SK-N-SH (cell line): Measurements from ENCODE around the gene PDE4D.

Source experiments
- ELF1 ChIP-seq: IDR thresholded peaks from 2 replicates; pipeline ENCODE4 v1.4.0; 2012
- EZH2phosphoT487 ChIP-seq: fragments of 200-600 bp; sonication (generic); IDR thresholded peaks from 2 replicates; pipeline ENCODE4 v1.6.1; 2017; ENCODE audit warnings: low read depth, mixed run types, mild to moderate bottlenecking, antibody characterized with exemption, moderate library complexity, borderline replicate concordance
- GABPA ChIP-seq: IDR thresholded peaks from 2 replicates; pipeline ENCODE4 v1.4.0; 2012; ENCODE audit warnings: low read depth, mild to moderate bottlenecking
- JUND ChIP-seq: IDR thresholded peaks from 2 replicates; pipeline ENCODE4 v1.4.0; 2012
- MEF2A ChIP-seq: IDR thresholded peaks from 2 replicates; pipeline ENCODE4 v1.4.0; 2012; ENCODE audit warnings: low read depth, borderline replicate concordance
- MXI1 ChIP-seq: IDR thresholded peaks from 2 replicates; pipeline ENCODE4 v1.6.1; 2012; ENCODE audit warnings: mild to moderate bottlenecking, low read depth, low read length, improper control_type of control experiment
- NRF1 ChIP-seq: IDR thresholded peaks from 2 replicates; pipeline ENCODE4 v1.6.1; 2012; ENCODE audit warnings: low read depth, mild to moderate bottlenecking, low read length
- RCOR1 ChIP-seq: fragments of 150-350 bp; IDR thresholded peaks from 2 replicates; pipeline ENCODE4 v1.6.1; 2017; ENCODE audit warnings: antibody characterized with exemption, low read length
- RFX5 ChIP-seq: IDR thresholded peaks from 2 replicates; pipeline ENCODE4 v1.6.1; 2012; ENCODE audit warnings: mild to moderate bottlenecking, improper control_type of control experiment, low read length
- TAF1 ChIP-seq: IDR thresholded peaks from 2 replicates; pipeline ENCODE4 v1.6.1; 2012; ENCODE audit warnings: low read depth, mild to moderate bottlenecking, low read length, moderate library complexity, borderline replicate concordance
- TEAD4 ChIP-seq: IDR thresholded peaks from 2 replicates; pipeline ENCODE4 v1.4.0; 2012; ENCODE audit warnings: mild to moderate bottlenecking, borderline replicate concordance; ENCODE audit not compliant: insufficient read depth
- TF ChIP-seq, protein P1 (sequence below): fragments of 200-600 bp; sonication (generic); IDR thresholded peaks from 2 replicates; pipeline ENCODE4 v1.6.1; 2017; ENCODE audit warnings: antibody characterized with exemption, mild to moderate bottlenecking, moderate library complexity
- TF ChIP-seq, protein P2 (sequence below): IDR thresholded peaks from 2 replicates; pipeline ENCODE4 v1.6.1; 2012; ENCODE audit warnings: mild to moderate bottlenecking, low read depth, low read length, moderate library complexity

- TF ChIP-seq NRF1 (no peak), GABPA (no peak), TAF1 (no peak), RCOR1 (no peak), JUND (no peak), TEAD4 (no peak), MEF2A (no peak), RFX5 (no peak), EZH2phosphoT487 (no peak), ELF1 (no peak), MXI1 (no peak)
- TF ChIP-seq, protein P1, sequence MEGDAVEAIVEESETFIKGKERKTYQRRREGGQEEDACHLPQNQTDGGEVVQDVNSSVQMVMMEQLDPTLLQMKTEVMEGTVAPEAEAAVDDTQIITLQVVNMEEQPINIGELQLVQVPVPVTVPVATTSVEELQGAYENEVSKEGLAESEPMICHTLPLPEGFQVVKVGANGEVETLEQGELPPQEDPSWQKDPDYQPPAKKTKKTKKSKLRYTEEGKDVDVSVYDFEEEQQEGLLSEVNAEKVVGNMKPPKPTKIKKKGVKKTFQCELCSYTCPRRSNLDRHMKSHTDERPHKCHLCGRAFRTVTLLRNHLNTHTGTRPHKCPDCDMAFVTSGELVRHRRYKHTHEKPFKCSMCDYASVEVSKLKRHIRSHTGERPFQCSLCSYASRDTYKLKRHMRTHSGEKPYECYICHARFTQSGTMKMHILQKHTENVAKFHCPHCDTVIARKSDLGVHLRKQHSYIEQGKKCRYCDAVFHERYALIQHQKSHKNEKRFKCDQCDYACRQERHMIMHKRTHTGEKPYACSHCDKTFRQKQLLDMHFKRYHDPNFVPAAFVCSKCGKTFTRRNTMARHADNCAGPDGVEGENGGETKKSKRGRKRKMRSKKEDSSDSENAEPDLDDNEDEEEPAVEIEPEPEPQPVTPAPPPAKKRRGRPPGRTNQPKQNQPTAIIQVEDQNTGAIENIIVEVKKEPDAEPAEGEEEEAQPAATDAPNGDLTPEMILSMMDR = no peak
- TF ChIP-seq, protein P2, sequence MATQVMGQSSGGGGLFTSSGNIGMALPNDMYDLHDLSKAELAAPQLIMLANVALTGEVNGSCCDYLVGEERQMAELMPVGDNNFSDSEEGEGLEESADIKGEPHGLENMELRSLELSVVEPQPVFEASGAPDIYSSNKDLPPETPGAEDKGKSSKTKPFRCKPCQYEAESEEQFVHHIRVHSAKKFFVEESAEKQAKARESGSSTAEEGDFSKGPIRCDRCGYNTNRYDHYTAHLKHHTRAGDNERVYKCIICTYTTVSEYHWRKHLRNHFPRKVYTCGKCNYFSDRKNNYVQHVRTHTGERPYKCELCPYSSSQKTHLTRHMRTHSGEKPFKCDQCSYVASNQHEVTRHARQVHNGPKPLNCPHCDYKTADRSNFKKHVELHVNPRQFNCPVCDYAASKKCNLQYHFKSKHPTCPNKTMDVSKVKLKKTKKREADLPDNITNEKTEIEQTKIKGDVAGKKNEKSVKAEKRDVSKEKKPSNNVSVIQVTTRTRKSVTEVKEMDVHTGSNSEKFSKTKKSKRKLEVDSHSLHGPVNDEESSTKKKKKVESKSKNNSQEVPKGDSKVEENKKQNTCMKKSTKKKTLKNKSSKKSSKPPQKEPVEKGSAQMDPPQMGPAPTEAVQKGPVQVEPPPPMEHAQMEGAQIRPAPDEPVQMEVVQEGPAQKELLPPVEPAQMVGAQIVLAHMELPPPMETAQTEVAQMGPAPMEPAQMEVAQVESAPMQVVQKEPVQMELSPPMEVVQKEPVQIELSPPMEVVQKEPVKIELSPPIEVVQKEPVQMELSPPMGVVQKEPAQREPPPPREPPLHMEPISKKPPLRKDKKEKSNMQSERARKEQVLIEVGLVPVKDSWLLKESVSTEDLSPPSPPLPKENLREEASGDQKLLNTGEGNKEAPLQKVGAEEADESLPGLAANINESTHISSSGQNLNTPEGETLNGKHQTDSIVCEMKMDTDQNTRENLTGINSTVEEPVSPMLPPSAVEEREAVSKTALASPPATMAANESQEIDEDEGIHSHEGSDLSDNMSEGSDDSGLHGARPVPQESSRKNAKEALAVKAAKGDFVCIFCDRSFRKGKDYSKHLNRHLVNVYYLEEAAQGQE = no peak
Measured at GRCh38 chr5:59193616-59194319, 699.8 kb downstream of the PDE4D start.
